HG02763 (cell line): ENCODE data around the gene ST3GAL6.

Experiments
- ATAC-seq: cut with Tn5 transposase; IDR thresholded peaks from one replicate; pipeline ENCODE4 v1.9.1; 2021; ENCODE audit warnings: mild to moderate bottlenecking, moderate library complexity; ENCODE audit not compliant: unreplicated experiment

Gene ST3GAL6

GRCh38 chr3:98763076-98763475 lies at the start of gene ST3GAL6:
Gene ST3GAL6 (plus strand): TSS chr3:98763340. CDS start chr3:98768441, 5,101 bp downstream.
- no peak for ATAC-seq

GRCh38 chr3:98713984-98714383 lies 49.2 kb upstream of the ST3GAL6 start:
- no peak for ATAC-seq

- no peak for ATAC-seq
Observed at GRCh38 chr3:98717584-98717983, 45.6 kb upstream of the ST3GAL6 start.

- no peak for ATAC-seq
Observed at GRCh38 chr3:98718730-98719129, 44.4 kb upstream of the ST3GAL6 start.

- no peak for ATAC-seq
Observed at GRCh38 chr3:98721776-98722175, 41.4 kb upstream of the ST3GAL6 start.

- ATAC-seq: no peak
Observed at GRCh38 chr3:98722389-98722788, 40.8 kb upstream of the ST3GAL6 start.

GRCh38 chr3:98725352-98725751 lies 37.8 kb upstream of the ST3GAL6 start:
- ATAC-seq: no peak

- no peak for ATAC-seq
Observed at GRCh38 chr3:98726084-98726483, 37.1 kb upstream of the ST3GAL6 start.

GRCh38 chr3:98727638-98728037 lies 35.5 kb upstream of the ST3GAL6 start:
- ATAC-seq: no peak

GRCh38 chr3:98728672-98729071 lies 34.5 kb upstream of the ST3GAL6 start:
- ATAC-seq: no peak

GRCh38 chr3:98730338-98730737 lies 32.8 kb upstream of the ST3GAL6 start:
- peak; percentile 39 for ATAC-seq

GRCh38 chr3:98730886-98731537 lies 32.1 kb upstream of the ST3GAL6 start:
- ATAC-seq: no peak

GRCh38 chr3:98731720-98732285 lies 31.3 kb upstream of the ST3GAL6 start:
- ATAC-seq: peak; percentile 36

- ATAC-seq: peak; percentile 21
Observed at GRCh38 chr3:98732286-98733052, 30.7 kb upstream of the ST3GAL6 start.

- peak; percentile 20 for ATAC-seq
Observed at GRCh38 chr3:98733053-98733811, 29.9 kb upstream of the ST3GAL6 start.

GRCh38 chr3:98733812-98734281 lies 29.3 kb upstream of the ST3GAL6 start:
- peak; percentile 55 for ATAC-seq

- ATAC-seq: no peak
Observed at GRCh38 chr3:98734306-98734705, 28.8 kb upstream of the ST3GAL6 start.

GRCh38 chr3:98734735-98735134 lies 28.4 kb upstream of the ST3GAL6 start:
- no peak for ATAC-seq

GRCh38 chr3:98735296-98735695 lies 27.8 kb upstream of the ST3GAL6 start:
- ATAC-seq: no peak

GRCh38 chr3:98735761-98736269 lies 27.3 kb upstream of the ST3GAL6 start:
- ATAC-seq: no peak

- no peak for ATAC-seq
Observed at GRCh38 chr3:98737301-98737700, 25.8 kb upstream of the ST3GAL6 start.
